ENCODE data around the gene IGSF3. TPM values are rescaled to one million over a fixed set of nuclear protein-coding genes. Genes with fewer than 3 reads are reported as not detected.

Gene IGSF3
- total RNA-seq, 2 experiments from 2014 or later: 0.08 to 0.22 TPM

DNA sequence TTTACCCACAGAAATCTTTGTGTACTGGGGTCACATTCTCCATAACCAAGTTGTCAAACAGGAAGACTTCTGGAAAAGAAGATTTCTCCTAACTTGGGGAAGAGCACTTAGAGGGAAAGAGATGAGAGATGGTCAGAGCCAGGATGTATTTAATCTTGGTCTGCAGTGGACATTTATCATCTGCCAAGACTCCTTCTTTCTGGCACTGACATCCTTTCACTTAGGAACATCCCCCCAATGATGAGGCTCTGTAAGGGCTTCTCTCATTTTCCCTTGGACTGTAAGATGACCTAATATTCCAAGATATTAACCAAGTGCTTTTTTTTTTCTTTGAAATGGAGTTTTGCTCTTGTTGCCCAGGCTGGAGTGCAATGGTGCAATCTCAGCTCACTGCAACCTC, 39.3 kb upstream of the IGSF3 start:
- POLR2A ChIA-PET: no interaction called here
- Mint-ChIP-seq H3K27me3 (no peaks in the 10 kb centered on the region), H3K36me3 (ENCODE audit: low read depth) (no peaks in the 10 kb centered on the region), H3K9me3 (no peaks in the 10 kb centered on the region), H3K4me1 (ENCODE audit: low read depth) (no peaks in the 10 kb centered on the region), H3K27ac (no peak overlapping the region), H3K4me3 (no peak overlapping the region)
- Histone ChIP-seq H3K27me3 (ENCODE audit: control insufficient read depth in 1 of 2, insufficient read depth in 2 of 2, low read length in 2 of 2) (no peaks in the 10 kb centered on the region), H3K9me3 (ENCODE audit: control insufficient read depth in 1 of 2, insufficient read depth in 1 of 2, low read length in 2 of 2) (no peaks in the 10 kb centered on the region), H3K4me3 (ENCODE audit: low read length) (no peak overlapping the region), H3K27ac (ENCODE audit: low read depth in 1 of 2, low read length in 2 of 2) (no peak overlapping the region), H3K4me1 (ENCODE audit: insufficient read depth, low read length) (no peaks in the 10 kb centered on the region), H3K36me3 (ENCODE audit: insufficient read depth, low read length) (no peaks in the 10 kb centered on the region)
- intact Hi-C loops (cut with DNase I, micrococcal nuclease): no loop called here
- TF ChIP-seq, protein P1, sequence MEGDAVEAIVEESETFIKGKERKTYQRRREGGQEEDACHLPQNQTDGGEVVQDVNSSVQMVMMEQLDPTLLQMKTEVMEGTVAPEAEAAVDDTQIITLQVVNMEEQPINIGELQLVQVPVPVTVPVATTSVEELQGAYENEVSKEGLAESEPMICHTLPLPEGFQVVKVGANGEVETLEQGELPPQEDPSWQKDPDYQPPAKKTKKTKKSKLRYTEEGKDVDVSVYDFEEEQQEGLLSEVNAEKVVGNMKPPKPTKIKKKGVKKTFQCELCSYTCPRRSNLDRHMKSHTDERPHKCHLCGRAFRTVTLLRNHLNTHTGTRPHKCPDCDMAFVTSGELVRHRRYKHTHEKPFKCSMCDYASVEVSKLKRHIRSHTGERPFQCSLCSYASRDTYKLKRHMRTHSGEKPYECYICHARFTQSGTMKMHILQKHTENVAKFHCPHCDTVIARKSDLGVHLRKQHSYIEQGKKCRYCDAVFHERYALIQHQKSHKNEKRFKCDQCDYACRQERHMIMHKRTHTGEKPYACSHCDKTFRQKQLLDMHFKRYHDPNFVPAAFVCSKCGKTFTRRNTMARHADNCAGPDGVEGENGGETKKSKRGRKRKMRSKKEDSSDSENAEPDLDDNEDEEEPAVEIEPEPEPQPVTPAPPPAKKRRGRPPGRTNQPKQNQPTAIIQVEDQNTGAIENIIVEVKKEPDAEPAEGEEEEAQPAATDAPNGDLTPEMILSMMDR (IDR thresholded peaks at IDR 0.05): no peak
- DNase-seq: no peak
- ATAC-seq (ENCODE audit: poor library complexity): no peak
- CTCF ChIA-PET: no interaction called here

DNA sequence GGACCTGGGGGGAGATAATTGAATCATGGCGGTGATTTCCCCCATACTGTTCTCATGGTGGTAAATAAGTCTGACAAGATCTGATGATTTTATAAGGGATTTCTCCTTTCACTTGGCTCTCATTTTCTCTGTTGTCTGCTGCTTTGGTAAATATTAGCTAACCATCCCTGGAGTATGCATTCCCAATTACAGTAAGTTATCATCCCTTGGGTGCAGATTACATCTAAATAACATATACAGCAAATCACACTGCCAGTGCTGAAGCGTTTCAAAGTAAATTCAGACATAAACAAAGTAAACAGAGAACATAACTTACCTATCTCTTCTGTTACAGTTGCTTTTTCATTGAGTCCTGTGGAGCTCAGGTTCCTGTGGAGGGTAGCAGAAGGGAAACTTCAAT, 38.6 kb upstream of the IGSF3 start:
- no peak for ATAC-seq (ENCODE audit: poor library complexity)
- Mint-ChIP-seq H3K27ac (no peak overlapping the region), H3K9me3 (peaks cover 2% of the 10 kb centered on the region), H3K4me1 (ENCODE audit: low read depth) (no peaks in the 10 kb centered on the region), H3K36me3 (ENCODE audit: low read depth) (no peaks in the 10 kb centered on the region), H3K4me3 (no peak overlapping the region), H3K27me3 (no peaks in the 10 kb centered on the region)
- TF ChIP-seq, protein P1 (IDR thresholded peaks at IDR 0.05): no peak
- no peak overlapping the region for H3K4me3 ChIP-seq (ENCODE audit: low read length)
- DNase-seq: no peak
- POLR2A ChIA-PET: no interaction called here
- no peak overlapping the region for H3K27ac ChIP-seq (ENCODE audit: low read depth in 1 of 2, low read length in 2 of 2)
- H3K27me3 ChIP-seq (ENCODE audit: control insufficient read depth in 1 of 2, insufficient read depth in 2 of 2, low read length in 2 of 2): no peaks in the 10 kb centered on the region
- intact Hi-C loops (cut with DNase I, micrococcal nuclease): no loop called here
- no peaks in the 10 kb centered on the region for H3K9me3 ChIP-seq (ENCODE audit: control insufficient read depth in 1 of 2, insufficient read depth in 1 of 2, low read length in 2 of 2)
- CTCF ChIA-PET: no interaction called here
- no peaks in the 10 kb centered on the region for H3K4me1 ChIP-seq (ENCODE audit: insufficient read depth, low read length)
- no peaks in the 10 kb centered on the region for H3K36me3 ChIP-seq (ENCODE audit: insufficient read depth, low read length)

- H3K36me3 ChIP-seq (ENCODE audit: insufficient read depth, low read length): no peaks in the 10 kb centered on the region
- H3K9me3 Mint-ChIP-seq: peaks cover 2% of the 10 kb centered on the region
- H3K4me3 Mint-ChIP-seq: no peak overlapping the region
- ChIA-PET CTCF (no interaction called here), POLR2A (no interaction called here)
- H3K4me3 ChIP-seq (ENCODE audit: low read length): no peak overlapping the region
- no peak overlapping the region for H3K27ac Mint-ChIP-seq
- DNase-seq: no peak
- H3K27ac ChIP-seq (ENCODE audit: low read depth in 1 of 2, low read length in 2 of 2): no peak overlapping the region
- no peak for ATAC-seq (ENCODE audit: poor library complexity)
- H3K27me3 Mint-ChIP-seq: no peaks in the 10 kb centered on the region
- H3K27me3 ChIP-seq (ENCODE audit: control insufficient read depth in 1 of 2, insufficient read depth in 2 of 2, low read length in 2 of 2): no peaks in the 10 kb centered on the region
- no peaks in the 10 kb centered on the region for H3K4me1 ChIP-seq (ENCODE audit: insufficient read depth, low read length)
- no peaks in the 10 kb centered on the region for H3K4me1 Mint-ChIP-seq (ENCODE audit: low read depth)
- TF ChIP-seq, protein P1 (IDR thresholded peaks at IDR 0.05): no peak
- intact Hi-C loops (cut with DNase I, micrococcal nuclease): no loop called here
- H3K9me3 ChIP-seq (ENCODE audit: control insufficient read depth in 1 of 2, insufficient read depth in 1 of 2, low read length in 2 of 2): no peaks in the 10 kb centered on the region
- no peaks in the 10 kb centered on the region for H3K36me3 Mint-ChIP-seq (ENCODE audit: low read depth)
Observed at GRCh38 chr1:116704278-116704677, 36.7 kb upstream of the IGSF3 start.
